Lung (tissue), 12 donors: Measurements from ENCODE around the gene NPB. TPM values are rescaled to one million over a fixed set of nuclear protein-coding genes. Genes with fewer than 3 reads are reported as not detected.

Experiments used
- ATAC-seq: fragments of 200-7000 bp; cut with Tn5 transposase; one replicate; pipeline ENCODE4 v1.9.1; 2020; ENCODE audit warnings: moderate number of reproducible peaks; ENCODE audit not compliant: insufficient read depth, low FRiP score
- DNase-seq, 3 donors: peaks; one replicate each; pipeline ENCODE4 v3.0.0-alpha.2; 2013 to 2017
- H3K27ac ChIP-seq, 2 donors: one replicate each; pipeline ENCODE4 v1.5.1; 2013; ENCODE audit warnings: mild to moderate bottlenecking in 2 of 2, moderate library complexity in 2 of 2, control low read depth in 1 of 2, inconsistent platforms in 1 of 2, low read depth in 1 of 2, low read length in 1 of 2
- H3K27me3 ChIP-seq, 3 donors: one replicate each; pipeline ENCODE4 v1.5.1; 2013; ENCODE audit warnings: low read length in 2 of 3; ENCODE audit not compliant: control insufficient read depth in 3 of 3, insufficient read depth in 3 of 3
- H3K36me3 ChIP-seq, 4 donors: one replicate each; pipeline ENCODE4 v1.5.1; 2013; ENCODE audit warnings: low read length in 4 of 4, mild to moderate bottlenecking in 1 of 4, moderate library complexity in 1 of 4; ENCODE audit not compliant: control insufficient read depth in 4 of 4, insufficient read depth in 4 of 4
- H3K4me1 ChIP-seq, 5 donors: one replicate each; pipeline ENCODE4 v1.5.1; 2013; ENCODE audit warnings: low read length in 5 of 5, mild to moderate bottlenecking in 2 of 5, moderate library complexity in 1 of 5; ENCODE audit not compliant: control insufficient read depth in 5 of 5, insufficient read depth in 5 of 5
- H3K4me3 ChIP-seq: one replicate; pipeline ENCODE4 v1.5.1; 2013; ENCODE audit warnings: mild to moderate bottlenecking, control low read depth, moderate library complexity
- H3K9ac ChIP-seq, 2 donors: one replicate each; pipeline ENCODE4 v1.5.1; 2013; ENCODE audit warnings: low read length in 2 of 2, control low read depth in 1 of 2; ENCODE audit not compliant: insufficient read depth in 1 of 2
- H3K9me3 ChIP-seq, 4 donors: one replicate each; pipeline ENCODE4 v1.5.1; 2013; ENCODE audit warnings: low read length in 3 of 4, mild to moderate bottlenecking in 1 of 4, moderate library complexity in 1 of 4; ENCODE audit not compliant: control insufficient read depth in 4 of 4, insufficient read depth in 3 of 4
- CTCF ChIP-seq: IDR thresholded peaks from 2 replicates; pipeline ENCODE4 v1.5.1; 2012; ENCODE audit warnings: mild to moderate bottlenecking; ENCODE audit errors: control extremely low read depth, extremely low read depth
- WGBS, 2 donors: extraction: QIAGEN DNeasy Blood & Tissue Kit; methylation state at CpG; one replicate each; pipeline ENCODE4 v1.1.7; 2013; 5-methylcytosine and 5-hydroxymethylcytosine counted together
- polyA plus RNA-seq, 2 donors: library from polyadenylated mRNA; stranded (reverse); fragments of 200-250 nt; gene quantifications; one replicate each; pipeline ENCODE4 v1.2.1, GENCODE V29; 2013
- total RNA-seq, 2 donors: library from RNA; depleted of rRNA in 1 of 2; stranded (reverse); fragments of >200 nt in 1 of 2; gene quantifications; one replicate each; pipeline ENCODE4 v1.2.1, GENCODE V29; 2014 to 2021
- donor health status: control.
- donor health status: control.
- donor health status: Bipolar disorder and iron deficiency.
- donor health status: healthy.
- donor health status: DM: yes; HTN: yes; CAD: no.

Gene NPB
- total and polyA plus RNA-seq, 4 donors = 0.41 to 0.55 (median 0.46) TPM

- peak in 1 of 3 donors; percentile 10 for DNase-seq
- Histone ChIP-seq H3K27ac (peak overlapping the region in 1 of 2 donors; percentile 15), H3K4me3 (no peak overlapping the region), H3K36me3 (peaks cover 0 to 28% (median 20%) of the 10 kb centered on the region in 4 donors), H3K9ac (no peak overlapping the region), H3K27me3 (no peaks in the 10 kb centered on the region), H3K9me3 (no peaks in the 10 kb centered on the region), H3K4me1 (peaks cover 0 to 29% (median 11%) of the 10 kb centered on the region in 5 donors)
- no peak for TF ChIP-seq CTCF
- WGBS, 2 donors = 78% methylated on average over 18 of the region's 18 CpGs
- no peak for ATAC-seq
These were observed 36.2 kb upstream of the NPB start for GRCh38 chr17:81865733-81866439.

GRCh38 chr17:81866440-81867169 lies 35.4 kb upstream of the NPB start:
- no peak overlapping the region for H3K9ac ChIP-seq
- no peak overlapping the region for H3K4me3 ChIP-seq
- ATAC-seq (no peak), DNase-seq (no peak)
- H3K36me3 ChIP-seq = peaks cover 0 to 28% (median 20%) of the 10 kb centered on the region in 4 donors
- H3K4me1 ChIP-seq = peaks cover 0 to 28% (median 11%) of the 10 kb centered on the region in 5 donors
- no peaks in the 10 kb centered on the region for H3K9me3 ChIP-seq
- TF ChIP-seq CTCF = no peak
- 66 to 77% methylated on average over 18 of the region's 18 CpGs for WGBS, 2 donors
- H3K27ac ChIP-seq = peak overlapping the region in 1 of 2 donors; percentile 14
- H3K27me3 ChIP-seq = no peaks in the 10 kb centered on the region

GRCh38 chr17:81867170-81867990 lies 34.7 kb upstream of the NPB start:
- WGBS, 2 donors = 42 to 54% methylated on average over 23 of the region's 23 CpGs
- Histone ChIP-seq H3K9me3 (no peaks in the 10 kb centered on the region), H3K9ac (no peak overlapping the region), H3K36me3 (peaks cover 0 to 28% (median 20%) of the 10 kb centered on the region in 4 donors), H3K27ac (peak overlapping the region in 1 of 2 donors; percentile 14), H3K4me3 (no peak overlapping the region), H3K4me1 (peaks cover 0 to 23% (median 11%) of the 10 kb centered on the region in 5 donors), H3K27me3 (no peaks in the 10 kb centered on the region)
- no peak for ATAC-seq
- DNase-seq = peak in 1 of 3 donors; percentile 22
- no peak for TF ChIP-seq CTCF
